NCI-H1105 treated with DMSO at 0.1 percent for 48 hours (cell line): ENCODE results near the gene ROR1.
"Not testable (repeated sequence)": the region's sequence is repeated elsewhere in the genome, so short reads cannot be mapped to it uniquely, and the experiment has no call there.

Experiments used
- DNase-seq: peaks from one replicate; lab custom pipeline; 2025; lab: John Stamatoyannopoulos, UW

ROR1 gene

DNA sequence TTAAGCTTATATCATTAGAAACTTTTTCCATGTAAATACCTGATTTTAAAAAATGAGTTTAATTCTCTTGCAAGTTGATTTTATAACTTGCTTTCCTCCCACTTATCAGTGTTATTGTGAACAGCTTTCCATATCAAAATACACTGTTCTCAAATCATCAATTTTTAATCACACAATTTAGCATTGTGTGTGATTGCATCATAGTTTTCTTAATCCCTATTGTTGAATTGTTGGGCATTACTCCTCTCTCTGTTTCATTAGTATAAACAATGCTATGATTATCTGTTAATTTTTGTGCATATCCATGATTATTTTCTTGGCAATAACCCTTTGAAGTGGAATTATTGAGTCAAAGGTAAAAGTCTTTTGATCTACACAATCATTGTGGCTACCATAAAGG, 48.7 kb downstream of the ROR1 start:
- no peak for DNase-seq

DNA sequence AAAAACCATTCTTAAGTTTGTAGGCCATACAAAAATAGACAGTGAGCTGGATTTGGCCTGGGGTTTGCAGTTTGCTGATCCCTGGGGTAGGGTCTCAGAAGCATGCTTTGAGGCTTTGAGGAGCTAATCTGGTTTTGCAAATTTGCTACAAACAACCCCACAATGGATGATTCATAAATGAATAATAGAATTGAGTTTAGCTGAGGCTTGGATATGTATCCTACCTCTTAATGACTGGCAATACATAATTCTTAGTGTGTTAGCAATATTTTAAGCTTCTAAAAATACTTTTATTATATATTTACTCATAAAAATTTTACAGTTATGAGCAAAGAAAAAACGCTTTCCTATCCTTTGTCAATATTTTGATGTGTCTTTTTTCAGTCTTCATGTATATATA, 50.6 kb downstream of the ROR1 start:
- DNase-seq, result no peak

DNA sequence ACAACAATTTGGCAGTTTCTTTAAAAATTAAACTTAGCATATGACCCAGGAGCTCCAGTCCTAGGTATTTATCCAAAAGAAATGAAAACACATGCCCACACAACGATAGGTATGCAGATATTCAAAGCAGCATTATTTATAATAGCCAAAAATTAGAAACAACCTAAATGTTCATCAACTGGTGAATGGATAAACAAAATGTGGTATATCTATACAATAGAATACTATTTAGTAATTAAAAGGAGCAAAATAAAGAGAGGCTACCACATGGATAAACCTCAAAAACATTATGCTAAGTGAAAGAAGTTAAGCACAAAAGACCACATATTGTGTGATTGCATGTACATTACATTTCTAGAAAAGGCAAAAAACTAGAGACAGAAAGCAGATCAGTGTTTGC, 51.3 kb downstream of the ROR1 start:
- no peak for DNase-seq

DNA sequence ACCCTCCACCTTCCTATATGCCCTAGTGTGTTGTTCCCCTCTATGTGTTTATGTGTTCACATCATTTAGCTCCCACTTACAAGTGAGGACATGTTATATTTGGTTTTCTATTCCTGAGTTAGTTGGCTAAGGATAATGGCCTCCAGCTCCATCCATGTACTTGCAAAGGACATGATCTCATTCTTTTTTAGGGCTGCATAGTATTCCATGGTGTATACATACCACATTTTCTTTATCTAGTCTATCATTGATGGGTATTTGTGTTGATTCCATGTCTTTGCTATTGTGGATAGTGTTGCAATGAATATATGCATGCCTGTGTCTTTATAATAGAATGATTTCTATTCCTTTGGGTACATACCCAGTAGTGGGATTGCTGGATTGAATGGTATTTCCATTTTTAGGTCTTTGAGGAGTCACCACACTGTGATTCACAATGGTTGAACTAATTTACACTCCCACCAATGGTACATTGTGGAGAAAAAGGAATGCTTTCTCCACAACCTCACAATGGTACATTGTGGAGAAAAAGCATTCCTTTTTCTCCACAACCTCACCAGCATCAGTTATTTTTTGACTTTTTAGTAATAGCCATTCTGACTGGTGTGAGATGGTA, 52.5 kb downstream of the ROR1 start:
- DNase-seq, result not testable (repeated sequence)

DNA sequence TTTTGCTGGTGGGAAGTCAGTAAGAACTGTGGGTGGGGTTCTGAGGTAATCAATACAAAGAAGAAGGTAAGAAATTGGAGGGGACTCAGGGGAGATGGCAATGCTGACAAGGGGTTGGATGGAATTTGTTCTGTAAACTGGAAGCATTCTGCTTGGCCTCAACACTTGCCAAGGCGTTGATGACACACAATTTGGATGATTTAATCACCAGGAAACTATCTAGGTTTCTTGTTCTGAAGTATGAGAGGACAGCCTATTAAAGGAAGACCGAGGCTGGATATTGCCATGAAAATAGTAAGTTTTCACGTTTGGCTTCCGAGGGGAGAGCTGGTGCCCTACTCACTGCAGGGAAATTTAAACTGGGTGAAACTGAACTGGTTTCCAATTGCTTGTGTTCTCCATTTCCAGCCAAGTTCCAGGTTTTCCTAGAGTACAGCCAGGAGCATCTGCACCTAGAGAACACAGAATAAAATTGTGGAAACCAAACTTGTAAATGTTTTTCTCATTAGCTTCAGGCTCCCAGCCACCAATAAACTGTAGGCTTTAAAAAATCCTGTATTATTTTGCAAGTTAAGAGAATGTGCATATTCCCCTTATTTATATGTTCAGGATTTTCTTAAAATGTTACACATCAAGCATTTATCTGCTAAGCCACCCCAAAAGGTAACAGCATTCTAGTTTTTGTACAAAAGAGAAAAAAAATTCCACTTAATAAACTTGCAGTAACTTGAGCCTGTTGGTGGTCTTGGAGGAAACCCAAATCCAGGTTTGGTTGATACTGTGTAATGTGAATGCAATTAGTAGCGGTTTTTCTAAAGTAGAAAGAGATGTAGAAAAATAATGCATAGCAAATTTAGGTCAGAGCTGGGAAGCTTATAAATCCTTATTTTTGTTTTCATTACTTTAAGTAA, 53.8 kb downstream of the ROR1 start:
- DNase-seq, result no peak

DNA sequence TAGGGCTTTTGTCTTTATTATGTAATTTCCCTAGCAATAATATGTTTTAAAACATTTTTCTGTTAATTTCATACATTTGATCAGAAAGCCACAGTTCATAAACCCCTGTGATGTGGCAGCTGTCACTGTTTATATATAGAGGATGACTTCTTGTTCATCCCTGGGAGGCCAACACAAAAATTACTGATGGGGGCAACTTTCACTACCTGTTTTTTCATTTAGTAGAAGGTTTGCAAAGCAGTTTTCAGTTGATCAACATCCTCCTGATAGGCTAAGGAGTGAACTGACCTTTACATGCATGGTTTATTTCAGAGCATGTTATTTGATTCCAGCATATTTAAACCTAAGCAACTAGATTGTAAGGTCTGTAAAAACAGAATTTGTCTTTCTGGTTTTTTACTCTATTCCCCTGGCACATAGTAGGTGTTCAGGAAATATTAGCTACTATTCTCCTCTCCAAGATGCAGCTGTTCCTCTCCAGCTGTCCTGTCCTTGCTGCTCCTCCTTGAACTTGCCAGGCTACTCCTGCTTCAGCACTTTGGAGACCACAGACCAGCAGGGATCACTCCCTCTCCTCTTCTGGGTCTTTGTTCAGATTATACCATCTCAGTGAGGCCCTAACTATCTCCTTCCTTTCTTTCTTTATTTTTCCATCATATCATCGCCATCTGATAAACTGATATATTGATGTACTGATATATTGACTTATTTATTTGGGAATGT, 54.7 kb downstream of the ROR1 start:
- DNase-seq, result no peak

DNA sequence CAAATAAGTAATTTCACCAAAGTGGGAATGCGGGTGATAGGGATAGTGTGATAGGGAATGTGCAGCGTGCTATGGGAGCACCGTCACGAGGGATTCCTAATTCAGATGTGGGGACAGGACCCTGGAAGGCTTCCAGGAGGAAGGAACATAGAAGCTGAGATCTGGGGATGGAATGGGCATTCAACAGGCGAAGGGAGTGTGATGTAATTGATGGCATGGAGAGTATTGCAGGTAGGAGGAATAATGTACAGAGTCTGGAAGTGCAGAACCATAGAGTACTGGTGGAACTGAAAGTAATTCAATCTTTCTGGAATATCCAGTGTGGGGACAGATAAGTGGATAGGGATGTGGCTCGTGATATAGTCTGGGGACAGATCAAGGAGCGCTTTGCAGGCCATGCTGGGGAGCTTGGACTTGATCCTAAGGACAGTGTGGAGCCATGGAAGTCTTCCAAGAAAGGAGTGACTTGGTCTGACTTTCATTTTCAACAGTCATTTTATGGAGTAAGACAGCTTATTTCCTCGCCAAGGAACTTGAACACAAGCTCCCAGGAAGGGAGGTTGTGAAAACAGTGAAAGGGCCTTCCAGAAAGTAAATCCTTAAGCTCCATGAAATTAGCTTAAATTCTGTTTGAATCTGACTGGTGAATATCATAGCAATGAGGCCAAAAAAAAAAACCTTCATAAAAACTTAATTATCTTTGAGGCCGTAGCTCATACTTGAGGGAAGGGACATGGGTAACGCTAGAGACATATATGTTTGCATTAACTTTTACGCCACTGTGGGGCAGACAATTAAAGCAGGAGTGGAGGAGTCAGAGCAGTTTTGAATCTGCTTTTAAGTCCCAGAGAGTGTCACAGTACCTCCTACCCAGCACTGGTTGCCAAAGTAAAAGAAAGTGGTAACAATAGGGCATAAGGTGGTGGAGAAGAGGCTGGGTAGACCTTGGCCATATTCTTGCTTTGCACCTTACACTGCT, 55.8 kb downstream of the ROR1 start:
- no peak for DNase-seq

DNA sequence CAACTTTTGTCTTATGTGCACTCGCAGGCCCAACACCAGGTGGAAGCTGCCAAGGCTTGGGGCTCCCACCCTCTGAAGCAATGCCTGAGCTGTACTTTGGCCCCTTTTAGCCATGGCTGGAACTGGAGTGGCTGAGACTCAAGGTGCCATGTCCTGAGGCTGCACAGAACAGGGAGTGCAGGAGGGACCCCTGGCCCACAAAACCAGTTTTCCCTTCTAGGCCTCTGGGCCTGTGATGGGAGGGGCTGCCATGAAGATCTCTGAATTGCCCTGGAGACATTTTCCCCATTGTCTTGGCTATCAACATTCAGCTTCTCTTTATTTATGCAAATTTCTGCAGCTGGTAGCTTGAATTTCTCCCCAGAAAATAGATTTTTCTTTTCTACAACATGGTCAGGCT, 57.6 kb downstream of the ROR1 start:
- no peak for DNase-seq

DNA sequence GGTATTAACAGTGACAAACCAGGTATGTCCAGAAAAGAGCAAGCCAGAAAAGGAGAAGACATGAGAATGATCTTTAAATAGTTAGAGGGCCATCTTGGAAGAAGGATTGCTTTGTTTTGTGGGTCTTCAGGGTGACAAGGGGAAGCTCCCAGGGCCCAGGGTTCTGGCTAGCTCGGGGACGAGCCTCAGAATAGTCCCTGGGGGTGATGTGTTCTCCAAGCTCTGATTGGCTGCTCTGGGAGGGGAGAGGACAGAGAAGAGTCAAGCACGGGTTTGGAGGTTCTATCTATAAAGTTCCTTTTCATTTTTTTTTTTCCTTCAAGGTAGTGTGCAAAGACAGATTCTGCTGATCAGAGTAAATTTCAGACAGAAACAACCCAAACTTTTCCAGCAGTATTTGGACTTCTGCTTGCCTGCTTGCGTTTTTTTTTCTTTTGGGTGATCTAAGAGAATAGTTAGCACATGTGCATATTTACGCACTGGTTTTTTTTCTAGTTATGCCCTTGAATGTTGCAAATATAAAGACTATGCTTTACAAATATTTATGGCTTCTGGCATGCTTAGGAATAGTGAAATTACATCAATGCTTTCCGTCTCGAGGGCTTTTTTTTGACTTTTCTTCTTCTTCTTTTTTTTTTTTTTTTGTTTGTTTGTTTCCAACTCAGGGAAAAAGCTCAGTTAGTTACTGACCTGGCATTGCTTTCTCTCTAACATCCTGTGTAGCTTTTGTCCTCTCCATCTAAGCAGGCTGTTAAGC, 59.7 kb downstream of the ROR1 start:
- DNase-seq, result no peak

DNA sequence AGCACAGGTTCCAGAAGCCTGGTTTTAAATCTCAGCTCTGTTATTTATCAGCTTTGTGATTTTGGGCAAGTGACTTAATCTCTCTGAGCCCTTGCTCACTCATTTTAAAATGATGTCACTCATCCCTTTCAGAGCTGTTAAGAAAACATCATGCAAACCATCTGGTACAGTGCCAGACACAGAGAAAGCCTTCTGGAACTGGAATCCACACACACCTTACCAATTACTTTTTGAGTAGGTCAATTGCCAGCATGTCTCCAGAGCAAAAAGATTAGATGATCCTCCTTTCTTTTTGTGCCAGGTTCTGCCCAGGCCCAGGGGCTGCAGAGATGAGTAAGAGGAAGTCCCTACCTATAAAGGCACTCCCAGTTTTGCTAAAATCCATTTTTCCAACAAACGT, 61.3 kb downstream of the ROR1 start:
- no peak for DNase-seq

DNA sequence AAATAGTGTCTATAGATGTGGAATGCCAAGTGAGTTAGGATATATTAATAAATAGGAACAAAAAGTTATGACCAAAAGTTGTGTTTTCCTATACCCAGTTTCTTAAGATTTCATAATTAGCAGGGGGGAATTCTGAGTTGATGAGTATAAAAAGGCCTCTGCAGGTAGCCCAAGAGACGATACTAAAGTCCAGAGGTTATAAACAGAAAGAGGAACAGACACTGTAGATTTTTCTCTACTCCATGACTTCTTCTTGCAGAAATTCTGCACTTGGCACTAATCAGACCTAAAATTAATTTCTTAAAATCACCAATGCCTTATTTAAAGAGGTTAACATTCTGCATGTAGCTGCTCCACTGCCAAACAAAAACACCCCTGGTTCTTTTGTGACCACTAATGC, 62.6 kb downstream of the ROR1 start:
- no peak for DNase-seq

DNA sequence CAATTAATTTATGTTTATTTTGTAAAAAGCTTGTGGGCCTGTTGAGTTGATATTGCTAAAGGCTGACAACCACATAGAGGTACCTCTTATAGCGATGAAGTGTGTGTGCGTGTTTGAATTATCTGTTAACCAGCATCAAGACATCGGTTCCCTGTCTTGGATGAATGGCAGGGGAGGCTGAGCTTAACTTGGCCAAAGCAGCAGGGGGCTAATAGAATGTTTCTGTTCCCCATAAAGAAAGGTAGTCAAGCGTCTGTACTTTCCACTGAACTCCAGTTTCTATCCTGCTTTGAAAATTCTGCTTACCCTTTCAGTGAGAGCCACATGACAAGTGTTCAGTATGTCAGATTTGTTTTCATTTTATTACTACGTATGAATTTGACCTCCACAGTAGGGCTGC, 63.0 kb downstream of the ROR1 start:
- no peak for DNase-seq

DNA sequence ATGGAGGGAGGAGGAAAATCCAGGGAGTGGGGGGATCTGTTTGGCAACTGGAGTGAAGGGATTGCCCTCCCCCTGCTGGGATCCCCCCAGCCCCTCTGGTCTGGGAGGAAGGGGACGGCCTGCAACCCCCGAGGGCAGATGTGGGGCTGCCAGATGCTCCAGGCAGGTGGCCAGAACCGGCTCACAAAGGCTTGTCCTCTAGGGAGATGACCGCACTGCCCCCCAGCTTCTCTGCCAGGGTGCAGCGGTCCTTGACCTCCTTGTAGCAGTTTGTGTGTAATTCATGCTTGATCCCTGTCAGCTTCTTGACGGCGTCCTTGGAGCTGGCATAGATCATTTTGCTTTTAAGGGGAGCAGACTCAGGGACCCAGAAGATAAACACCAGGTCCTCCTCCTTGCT, 69.2 kb downstream of the ROR1 start:
- no peak for DNase-seq

DNA sequence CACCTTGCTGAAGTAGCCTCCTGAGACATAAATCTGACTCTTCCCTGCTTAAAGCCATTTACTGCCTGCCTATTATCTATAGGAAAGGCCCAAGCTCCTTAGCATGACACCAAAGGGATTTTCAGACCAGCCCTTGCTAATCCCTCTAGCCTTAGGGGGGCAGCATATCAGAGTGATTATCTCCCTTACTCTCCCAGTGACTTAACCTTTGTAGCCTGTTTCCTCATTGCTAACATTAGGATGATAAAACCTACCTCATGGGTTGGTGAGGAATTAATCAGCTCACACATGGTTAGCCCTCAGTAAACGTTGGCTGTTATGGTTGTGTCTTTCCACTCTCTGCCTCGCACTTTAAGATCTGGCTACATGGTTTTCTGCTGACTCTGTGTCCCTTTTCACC, 70.1 kb downstream of the ROR1 start:
- no peak for DNase-seq

DNA sequence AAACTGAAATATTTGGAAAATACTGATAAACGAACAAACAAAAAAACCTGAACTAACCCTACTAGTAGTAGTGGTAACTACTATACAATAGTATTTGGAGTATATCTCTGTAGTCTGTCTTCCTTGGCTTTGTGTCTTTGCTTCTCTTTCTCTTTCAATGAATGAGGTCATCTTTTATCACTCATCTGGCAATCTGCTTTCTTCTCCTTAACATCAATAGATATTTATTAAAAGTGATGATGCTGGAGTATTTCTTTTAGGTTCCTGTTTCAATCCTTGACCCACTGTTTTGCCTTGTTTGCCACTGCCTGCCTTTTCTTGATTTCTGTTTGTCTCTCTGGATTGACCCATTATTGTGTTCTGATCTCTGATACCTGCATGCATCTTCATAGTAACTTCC, 71.5 kb downstream of the ROR1 start:
- no peak for DNase-seq

DNA sequence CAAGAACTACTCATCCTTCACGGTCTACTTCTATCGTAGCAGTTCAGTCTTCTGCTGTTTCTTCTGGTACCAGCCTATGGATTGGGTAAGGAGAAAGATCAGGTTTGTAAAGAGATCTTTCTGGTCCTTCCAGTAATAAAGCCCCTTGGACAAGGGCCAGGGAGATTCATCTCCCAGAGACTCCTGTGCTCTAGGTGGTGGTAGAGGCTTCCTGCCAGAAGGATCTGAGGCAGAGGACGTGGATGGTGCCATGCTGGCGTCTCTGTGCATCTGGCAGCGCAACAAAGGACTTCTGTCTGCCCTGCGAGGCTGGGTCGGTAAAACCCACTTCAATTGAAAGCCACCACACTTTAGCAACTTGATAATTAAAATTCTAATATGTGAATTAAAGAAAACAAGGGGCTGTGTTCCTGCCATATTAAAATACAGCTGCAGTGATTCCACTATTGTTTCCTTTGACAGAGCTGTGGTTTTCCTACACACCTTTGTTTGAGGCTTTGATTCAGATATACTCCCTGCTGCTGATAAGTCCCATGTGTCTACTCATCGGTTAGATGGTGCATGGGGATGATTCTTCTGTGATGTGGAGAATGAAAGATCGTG, 73.6 kb downstream of the ROR1 start:
- DNase-seq, result no peak

DNA sequence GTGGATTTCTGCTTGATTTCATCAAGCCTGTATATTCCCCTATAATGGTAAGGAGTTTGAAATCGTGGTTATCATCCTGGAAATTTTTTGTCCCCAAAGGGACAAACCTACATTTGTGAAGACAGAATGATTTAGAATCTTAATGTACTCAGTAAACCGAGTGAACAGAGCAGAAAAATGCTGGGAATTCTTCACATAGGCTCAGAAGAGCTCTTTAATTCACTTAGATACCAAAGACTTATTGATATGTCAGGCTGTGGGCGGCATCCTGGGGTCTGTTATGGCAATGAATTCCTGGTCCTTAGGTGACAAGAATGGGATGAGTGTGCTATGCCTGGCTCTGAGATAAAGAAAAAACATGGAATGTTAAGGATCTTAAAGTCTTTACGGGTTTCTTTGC, 74.9 kb downstream of the ROR1 start:
- no peak for DNase-seq

DNA sequence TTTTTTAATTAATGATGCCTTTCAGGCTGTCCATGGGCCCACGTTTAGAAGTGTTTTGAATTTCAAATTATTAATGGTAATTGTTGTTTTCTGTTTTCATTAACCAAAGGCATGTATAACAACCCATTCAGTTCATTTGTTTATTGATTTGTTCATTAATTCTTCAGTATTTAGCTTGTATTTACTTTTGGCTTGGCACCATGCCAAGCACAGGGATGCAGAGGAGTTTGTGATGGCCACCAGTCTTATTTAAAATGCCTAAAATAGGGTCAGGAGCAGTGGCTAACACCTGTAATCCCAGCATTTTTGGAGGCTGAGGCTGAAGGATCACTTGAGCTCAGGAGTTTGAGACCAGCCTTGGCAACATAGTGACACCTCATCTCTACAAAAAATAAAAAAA, 75.3 kb downstream of the ROR1 start:
- DNase-seq, result no peak

DNA sequence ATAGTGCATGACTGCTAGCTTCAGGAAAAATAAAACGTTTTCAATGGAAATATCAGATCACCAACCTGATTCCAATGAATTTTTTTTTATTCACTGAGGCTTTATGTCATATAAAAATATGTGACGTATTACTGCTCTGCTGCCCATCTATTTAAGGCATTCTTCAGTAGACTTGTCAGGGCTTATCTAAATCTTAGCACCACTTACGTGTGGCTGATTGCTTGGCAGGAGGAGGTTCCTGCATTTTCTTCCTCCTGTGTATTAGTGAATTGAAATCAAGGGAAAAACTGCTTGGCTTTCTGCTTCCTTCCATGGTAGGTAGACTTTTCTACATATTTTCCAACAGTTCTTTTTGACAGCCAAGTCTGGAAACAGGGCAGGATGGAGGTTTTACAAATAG, 80.3 kb downstream of the ROR1 start:
- DNase-seq, result no peak

DNA sequence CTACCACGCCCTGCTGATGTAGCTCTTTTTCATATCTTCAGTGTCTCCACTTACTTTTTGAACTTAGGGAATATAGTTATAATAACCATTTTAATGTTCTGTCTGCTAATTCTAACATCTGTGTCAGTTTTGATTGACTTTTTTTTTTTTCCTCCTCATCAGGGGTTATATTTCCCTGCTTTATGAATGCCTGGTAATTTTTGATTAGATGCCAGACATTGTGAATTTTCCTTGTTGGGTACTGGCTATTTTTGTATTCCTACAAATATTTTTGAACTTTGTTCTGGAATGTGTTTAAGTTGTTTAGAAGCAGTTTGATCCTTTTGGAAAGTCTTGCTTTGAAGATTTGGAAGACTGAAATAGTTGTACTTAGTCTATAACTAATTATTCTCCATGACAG, 82.1 kb downstream of the ROR1 start:
- DNase-seq, result no peak

DNA sequence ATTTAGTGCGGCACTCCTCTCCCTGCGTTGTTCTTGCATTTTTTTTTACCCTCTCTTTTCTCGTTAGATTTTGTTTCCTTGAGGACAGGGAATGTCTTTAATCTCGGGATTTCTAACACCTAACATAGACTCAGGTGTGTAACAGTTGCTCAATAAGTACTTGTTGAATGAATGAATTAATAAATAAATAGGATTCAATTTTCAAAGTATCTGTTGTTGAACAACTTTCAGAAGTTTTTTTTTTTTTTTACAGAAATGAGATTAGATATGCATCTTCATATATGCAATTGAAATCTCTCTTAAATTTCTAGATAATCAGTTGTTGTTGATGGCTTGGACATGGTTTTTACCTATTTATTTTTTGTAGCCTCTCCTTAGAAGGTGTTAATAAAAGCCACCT, 83.1 kb downstream of the ROR1 start:
- DNase-seq, result no peak
